ENCODE measurements around the gene DGKD.

DNA sequence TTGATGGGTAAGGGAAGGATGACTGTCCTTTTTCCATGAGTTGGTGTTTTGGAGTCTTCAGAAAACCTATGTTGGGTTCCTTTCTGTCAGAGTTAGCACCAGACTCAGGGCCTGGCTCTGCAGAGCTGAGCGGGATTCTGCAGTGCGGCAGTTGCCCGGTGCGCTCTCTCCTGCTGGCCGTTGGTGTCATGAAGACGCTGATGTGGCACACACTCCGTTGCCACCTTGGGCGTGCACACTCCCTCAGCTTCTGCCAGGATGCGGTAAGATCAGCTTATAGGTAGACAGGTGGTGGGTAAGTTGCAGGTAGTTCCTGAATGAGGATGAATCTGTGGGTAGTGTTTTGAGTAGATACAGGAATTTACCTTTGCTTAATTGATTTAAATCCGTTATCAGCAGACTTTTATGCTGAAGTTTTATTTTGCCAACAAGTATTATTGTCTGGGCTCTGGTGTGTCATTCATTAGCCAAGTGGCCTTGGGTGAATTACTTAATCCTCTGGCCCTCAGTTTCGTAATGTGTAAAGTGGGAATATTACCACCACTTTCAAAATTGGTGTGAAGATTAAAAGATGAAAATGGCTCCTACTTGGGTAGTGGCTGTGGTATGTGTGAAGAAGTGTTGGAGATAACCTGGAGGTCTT lies 26.8 kb downstream of the DGKD start:
- TF ChIP-seq, protein P1, sequence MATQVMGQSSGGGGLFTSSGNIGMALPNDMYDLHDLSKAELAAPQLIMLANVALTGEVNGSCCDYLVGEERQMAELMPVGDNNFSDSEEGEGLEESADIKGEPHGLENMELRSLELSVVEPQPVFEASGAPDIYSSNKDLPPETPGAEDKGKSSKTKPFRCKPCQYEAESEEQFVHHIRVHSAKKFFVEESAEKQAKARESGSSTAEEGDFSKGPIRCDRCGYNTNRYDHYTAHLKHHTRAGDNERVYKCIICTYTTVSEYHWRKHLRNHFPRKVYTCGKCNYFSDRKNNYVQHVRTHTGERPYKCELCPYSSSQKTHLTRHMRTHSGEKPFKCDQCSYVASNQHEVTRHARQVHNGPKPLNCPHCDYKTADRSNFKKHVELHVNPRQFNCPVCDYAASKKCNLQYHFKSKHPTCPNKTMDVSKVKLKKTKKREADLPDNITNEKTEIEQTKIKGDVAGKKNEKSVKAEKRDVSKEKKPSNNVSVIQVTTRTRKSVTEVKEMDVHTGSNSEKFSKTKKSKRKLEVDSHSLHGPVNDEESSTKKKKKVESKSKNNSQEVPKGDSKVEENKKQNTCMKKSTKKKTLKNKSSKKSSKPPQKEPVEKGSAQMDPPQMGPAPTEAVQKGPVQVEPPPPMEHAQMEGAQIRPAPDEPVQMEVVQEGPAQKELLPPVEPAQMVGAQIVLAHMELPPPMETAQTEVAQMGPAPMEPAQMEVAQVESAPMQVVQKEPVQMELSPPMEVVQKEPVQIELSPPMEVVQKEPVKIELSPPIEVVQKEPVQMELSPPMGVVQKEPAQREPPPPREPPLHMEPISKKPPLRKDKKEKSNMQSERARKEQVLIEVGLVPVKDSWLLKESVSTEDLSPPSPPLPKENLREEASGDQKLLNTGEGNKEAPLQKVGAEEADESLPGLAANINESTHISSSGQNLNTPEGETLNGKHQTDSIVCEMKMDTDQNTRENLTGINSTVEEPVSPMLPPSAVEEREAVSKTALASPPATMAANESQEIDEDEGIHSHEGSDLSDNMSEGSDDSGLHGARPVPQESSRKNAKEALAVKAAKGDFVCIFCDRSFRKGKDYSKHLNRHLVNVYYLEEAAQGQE (IDR thresholded peaks at IDR 0.05; ENCODE audit: insufficient replicate concordance, low read depth), result no peak
- TF ChIP-seq, protein P2, sequence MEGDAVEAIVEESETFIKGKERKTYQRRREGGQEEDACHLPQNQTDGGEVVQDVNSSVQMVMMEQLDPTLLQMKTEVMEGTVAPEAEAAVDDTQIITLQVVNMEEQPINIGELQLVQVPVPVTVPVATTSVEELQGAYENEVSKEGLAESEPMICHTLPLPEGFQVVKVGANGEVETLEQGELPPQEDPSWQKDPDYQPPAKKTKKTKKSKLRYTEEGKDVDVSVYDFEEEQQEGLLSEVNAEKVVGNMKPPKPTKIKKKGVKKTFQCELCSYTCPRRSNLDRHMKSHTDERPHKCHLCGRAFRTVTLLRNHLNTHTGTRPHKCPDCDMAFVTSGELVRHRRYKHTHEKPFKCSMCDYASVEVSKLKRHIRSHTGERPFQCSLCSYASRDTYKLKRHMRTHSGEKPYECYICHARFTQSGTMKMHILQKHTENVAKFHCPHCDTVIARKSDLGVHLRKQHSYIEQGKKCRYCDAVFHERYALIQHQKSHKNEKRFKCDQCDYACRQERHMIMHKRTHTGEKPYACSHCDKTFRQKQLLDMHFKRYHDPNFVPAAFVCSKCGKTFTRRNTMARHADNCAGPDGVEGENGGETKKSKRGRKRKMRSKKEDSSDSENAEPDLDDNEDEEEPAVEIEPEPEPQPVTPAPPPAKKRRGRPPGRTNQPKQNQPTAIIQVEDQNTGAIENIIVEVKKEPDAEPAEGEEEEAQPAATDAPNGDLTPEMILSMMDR (IDR thresholded peaks at IDR 0.05; ENCODE audit: insufficient read depth, low read length), result no peak
- TF ChIP-seq POLR2AphosphoS5 (IDR thresholded peaks at IDR 0.05; ENCODE audit: low read depth) (no peak), GABPA (IDR thresholded peaks at IDR 0.05; ENCODE audit: low read depth) (no peak), SPI1 (IDR thresholded peaks at IDR 0.05; ENCODE audit: borderline replicate concordance, low read depth) (no peak)
